22Rv1 (cell line): Measurements from ENCODE around the gene ASXL3.

Experiments
- H3K27ac ChIP-seq: fragments of 450-650 bp; 2 replicates; pipeline ENCODE4 v1.5.1; 2017
- ZFX ChIP-seq: fragments of 450-650 bp; IDR thresholded peaks from 2 replicates; pipeline ENCODE4 v1.6.1; 2017; ENCODE audit warnings: antibody characterized with exemption, borderline replicate concordance
- TF ChIP-seq, protein P1 (sequence below): fragments of 450-650 bp; IDR thresholded peaks from 2 replicates; pipeline ENCODE4 v1.5.1; 2017; ENCODE audit warnings: mild to moderate bottlenecking

Gene ASXL3

GRCh38 chr18:33584548-33585430 lies 6.8 kb downstream of the ASXL3 start:
- TF ChIP-seq, protein P1, sequence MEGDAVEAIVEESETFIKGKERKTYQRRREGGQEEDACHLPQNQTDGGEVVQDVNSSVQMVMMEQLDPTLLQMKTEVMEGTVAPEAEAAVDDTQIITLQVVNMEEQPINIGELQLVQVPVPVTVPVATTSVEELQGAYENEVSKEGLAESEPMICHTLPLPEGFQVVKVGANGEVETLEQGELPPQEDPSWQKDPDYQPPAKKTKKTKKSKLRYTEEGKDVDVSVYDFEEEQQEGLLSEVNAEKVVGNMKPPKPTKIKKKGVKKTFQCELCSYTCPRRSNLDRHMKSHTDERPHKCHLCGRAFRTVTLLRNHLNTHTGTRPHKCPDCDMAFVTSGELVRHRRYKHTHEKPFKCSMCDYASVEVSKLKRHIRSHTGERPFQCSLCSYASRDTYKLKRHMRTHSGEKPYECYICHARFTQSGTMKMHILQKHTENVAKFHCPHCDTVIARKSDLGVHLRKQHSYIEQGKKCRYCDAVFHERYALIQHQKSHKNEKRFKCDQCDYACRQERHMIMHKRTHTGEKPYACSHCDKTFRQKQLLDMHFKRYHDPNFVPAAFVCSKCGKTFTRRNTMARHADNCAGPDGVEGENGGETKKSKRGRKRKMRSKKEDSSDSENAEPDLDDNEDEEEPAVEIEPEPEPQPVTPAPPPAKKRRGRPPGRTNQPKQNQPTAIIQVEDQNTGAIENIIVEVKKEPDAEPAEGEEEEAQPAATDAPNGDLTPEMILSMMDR, result no peak
- no peak for TF ChIP-seq ZFX
- H3K27ac ChIP-seq, result no peak overlapping the region

- TF ChIP-seq ZFX, result no peak
- TF ChIP-seq, protein P1, result no peak
- no peak overlapping the region for H3K27ac ChIP-seq
Measured at GRCh38 chr18:33585431-33585775, 7.4 kb downstream of the ASXL3 start.

DNA sequence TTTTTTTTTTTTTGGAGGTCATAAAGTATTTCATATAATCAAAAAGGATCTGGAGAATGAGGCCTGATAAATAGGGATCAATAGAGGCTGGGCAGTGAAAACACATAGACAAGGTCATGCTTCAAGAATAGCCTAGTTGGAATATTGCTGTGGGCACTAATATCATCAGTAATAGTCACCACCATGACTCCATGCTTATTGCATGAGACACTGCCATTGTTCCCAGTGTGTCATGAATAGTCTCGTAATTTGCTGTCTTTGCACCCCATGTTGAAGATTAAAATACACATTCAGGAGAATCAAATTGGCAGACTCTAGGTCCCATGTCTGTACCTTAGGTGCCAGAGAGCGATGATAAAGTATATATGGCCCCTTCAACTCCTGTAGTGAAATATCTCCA lies 10.3 kb downstream of the ASXL3 start:
- no peak for TF ChIP-seq ZFX
- TF ChIP-seq, protein P1, result no peak
- H3K27ac ChIP-seq, result no peak overlapping the region

GRCh38 chr18:33593261-33593660 lies 15.2 kb downstream of the ASXL3 start:
- TF ChIP-seq ZFX, result no peak
- TF ChIP-seq, protein P1, result no peak
- H3K27ac ChIP-seq, result no peak overlapping the region

DNA sequence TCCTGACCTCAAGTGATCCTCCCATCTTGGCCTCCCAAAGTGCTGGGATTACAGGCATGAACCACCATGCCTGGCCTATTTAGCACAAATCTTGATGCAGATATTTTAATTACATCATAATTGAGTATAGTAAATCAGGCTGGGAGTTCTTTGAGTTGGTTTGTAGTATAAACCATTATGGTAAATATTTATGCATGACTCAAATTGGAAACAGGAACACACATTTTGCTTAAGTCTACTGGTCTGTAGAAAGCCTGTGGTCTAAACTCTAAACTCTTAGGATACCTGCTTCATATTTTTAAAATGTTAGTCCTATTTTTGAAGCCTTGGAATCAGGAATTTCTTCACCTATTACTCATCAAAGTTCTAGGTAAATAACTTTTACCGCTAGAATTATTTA lies 16.8 kb downstream of the ASXL3 start:
- H3K27ac ChIP-seq, result no peak overlapping the region
- TF ChIP-seq, protein P1, result no peak
- no peak for TF ChIP-seq ZFX

GRCh38 chr18:33596178-33596854 lies 18.3 kb downstream of the ASXL3 start:
- peak overlapping the region; percentile 22; the same call in 1 of the 2 replicates for H3K27ac ChIP-seq
- no peak for TF ChIP-seq ZFX
- TF ChIP-seq, protein P1, result no peak

- no peak overlapping the region for H3K27ac ChIP-seq
- TF ChIP-seq, protein P1, result no peak
- no peak for TF ChIP-seq ZFX
Measured at GRCh38 chr18:33600846-33601245, 22.8 kb downstream of the ASXL3 start.
